HG03571 (cell line): ENCODE measurements around the gene AGTPBP1.

Experiments
- ATAC-seq: cut with Tn5 transposase; IDR thresholded peaks from one replicate; pipeline ENCODE4 v1.9.1; 2021; ENCODE audit not compliant: unreplicated experiment

The AGTPBP1 gene

DNA sequence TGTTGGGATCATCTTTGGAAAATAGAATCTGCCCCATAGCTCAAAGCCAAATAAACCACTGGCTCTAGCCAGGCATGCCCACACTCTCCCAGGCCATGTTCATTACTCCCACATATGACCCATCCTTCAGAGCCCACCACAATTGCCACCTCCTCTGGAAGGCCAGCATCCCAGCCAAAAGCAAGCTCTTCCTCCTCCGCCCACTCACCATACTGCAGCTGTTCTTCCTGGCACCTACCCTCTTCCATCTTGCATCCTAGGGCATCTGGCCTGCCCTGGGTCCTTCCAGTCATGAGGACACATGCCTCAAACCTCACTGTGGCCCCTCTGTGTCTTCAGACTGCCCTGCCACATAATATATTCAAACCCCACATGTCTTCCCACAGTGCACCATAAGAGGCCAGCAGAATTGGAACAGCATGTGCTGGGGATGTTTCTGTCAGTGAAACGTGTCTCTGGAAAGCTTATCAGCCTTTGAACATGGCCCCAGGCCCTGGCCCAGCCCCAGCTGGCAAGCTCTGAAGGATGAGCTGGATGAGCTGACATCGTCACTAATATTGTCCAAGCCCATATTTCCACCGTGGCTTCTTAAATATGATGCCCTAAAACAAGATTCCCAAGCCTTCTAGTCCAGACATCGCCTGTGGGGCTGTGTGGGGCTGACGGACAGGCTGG lies 230.8 kb downstream of the AGTPBP1 start:
- no peak for ATAC-seq

DNA sequence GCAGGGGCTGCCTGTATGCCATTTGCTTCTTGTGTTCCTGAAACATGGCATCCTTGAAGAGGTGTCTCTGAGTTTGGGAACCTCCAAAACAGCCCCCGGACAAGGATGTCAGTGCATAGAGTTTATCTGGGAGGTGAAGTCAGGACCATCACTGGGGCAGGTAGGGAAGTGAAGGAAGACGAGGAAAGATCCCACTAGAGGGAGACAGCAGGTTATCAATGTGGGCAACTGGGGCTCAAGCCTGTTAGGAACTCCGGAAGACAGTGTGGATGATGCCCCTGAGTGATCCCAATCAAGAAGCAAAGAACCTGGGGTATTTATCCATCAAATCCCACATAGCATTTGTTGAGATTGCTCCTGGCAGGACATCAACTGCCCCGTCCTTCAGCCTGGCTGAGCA lies 233.1 kb downstream of the AGTPBP1 start:
- ATAC-seq: no peak

DNA sequence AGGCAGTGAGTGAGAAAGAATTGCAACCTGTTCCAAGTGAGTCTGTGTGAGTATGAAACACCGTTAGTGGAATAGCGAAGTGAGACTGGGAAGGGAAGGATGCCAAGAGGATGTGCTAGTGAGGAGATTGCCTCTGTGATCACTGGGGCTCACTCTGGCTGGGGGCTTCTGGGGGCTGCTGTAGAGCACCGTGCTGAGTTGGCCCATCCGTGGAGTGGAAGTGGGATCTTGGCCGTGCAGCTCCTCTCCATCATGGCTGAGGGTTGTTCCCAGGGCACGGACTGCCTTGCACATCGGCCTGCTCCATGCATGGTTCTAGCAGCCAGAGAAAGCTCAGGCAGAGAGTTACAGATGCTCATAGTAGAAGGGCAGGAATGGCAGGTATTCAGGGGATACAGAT lies 236.1 kb downstream of the AGTPBP1 start:
- no peak for ATAC-seq

DNA sequence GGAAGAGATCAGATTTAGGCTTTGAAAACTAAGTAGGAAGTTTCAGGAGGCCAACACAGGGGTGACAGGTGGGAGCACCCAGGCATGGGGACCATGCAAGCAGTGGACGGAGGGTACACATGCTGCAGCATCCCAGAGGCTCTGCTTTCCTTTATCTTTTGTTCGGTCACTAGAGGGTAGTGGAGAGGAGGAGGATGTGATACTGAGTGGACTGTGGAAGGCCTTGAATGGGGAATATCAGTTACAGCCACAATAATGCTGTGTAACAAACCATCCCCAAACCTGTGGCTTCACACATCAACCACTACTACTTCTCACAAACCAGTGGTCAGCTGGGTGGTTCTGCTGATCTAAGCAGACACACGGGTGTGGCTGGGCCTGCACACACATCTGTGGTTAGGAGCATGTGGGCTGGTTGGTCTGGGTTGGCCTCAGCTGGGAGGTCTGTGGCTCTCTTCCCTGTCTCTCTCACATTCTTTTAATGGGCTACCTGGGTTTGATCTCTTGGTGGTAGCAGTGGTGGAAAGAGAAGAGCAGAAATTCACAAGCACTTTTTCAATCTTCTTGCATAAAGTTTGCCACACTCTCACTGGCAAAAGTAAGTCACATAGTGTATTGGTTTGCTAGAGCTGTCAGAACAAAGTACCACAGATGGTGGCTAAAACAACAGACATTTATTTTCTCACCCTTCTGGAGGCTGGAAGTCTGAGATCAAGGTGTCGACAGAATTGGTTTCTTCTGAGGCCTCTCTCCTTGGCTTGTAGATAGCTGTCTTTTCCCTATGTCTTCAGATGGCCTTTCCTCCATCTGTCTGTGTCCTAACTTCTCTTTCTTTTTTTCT lies 238.7 kb downstream of the AGTPBP1 start:
- ATAC-seq: no peak

DNA sequence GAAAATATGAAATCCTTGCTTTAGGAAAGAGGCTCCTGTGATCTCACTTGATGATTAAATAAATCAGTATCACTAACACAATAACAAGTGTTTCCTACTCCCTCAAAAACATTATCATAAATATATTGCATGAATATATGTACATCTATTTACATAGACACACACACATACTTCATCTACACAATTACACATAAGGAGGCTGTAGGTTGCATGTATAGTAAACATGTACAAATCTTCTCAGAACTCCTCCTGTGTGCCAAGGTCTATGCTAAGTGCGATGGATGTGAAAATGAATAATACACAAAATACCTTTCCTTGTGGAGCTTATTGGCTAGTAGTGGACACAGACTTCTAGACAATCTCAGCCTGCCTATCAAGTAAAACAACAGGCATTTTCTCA lies 239.9 kb downstream of the AGTPBP1 start:
- no peak for ATAC-seq

DNA sequence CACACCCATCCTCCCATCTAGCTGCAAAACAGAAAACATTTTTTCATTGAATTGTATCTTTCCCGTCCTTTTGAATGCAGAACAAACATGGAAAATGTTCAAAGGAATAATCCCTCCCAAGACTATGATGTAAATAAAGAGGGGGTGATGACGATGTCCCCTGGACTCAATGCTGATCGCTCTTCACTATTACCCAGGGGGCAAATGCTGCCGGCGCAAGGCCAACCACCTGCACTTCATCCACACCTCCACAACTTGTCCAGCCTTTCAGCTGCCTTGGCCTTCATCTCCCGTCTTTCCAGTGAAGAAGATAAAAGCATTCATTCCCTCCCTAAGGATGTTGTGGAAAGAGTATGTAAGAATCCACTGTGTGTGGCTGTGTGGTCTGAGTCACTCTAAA lies 240.3 kb downstream of the AGTPBP1 start:
- no peak for ATAC-seq
